ENCODE measurements around the gene MTM1.

The MTM1 gene

GRCh38 chrX:150548251-150548650 lies 20.2 kb upstream of the MTM1 start:
- in situ Hi-C loops (cut with HindIII; ENCODE audit: low sequenced_read_pairs): no loop called here

- in situ Hi-C loops (cut with HindIII; ENCODE audit: low sequenced_read_pairs): no loop called here
These were observed 19.7 kb upstream of the MTM1 start for GRCh38 chrX:150548684-150549083.

- in situ Hi-C loops (cut with HindIII; ENCODE audit: low sequenced_read_pairs): no loop called here
These were observed 16.5 kb upstream of the MTM1 start for GRCh38 chrX:150551963-150552362.

- in situ Hi-C loops (cut with HindIII; ENCODE audit: low sequenced_read_pairs): no loop called here
These were observed 10.0 kb upstream of the MTM1 start for GRCh38 chrX:150558424-150558823.

GRCh38 chrX:150564838-150565237 lies 3.6 kb upstream of the MTM1 start:
- in situ Hi-C loops (cut with HindIII; ENCODE audit: low sequenced_read_pairs): no loop called here

- in situ Hi-C loops (cut with HindIII; ENCODE audit: low sequenced_read_pairs): no loop called here
These were observed 2.9 kb upstream of the MTM1 start for GRCh38 chrX:150565551-150565950.

GRCh38 chrX:150566734-150567182 lies 1.7 kb upstream of the MTM1 start:
- in situ Hi-C loops (cut with HindIII; ENCODE audit: low sequenced_read_pairs): no loop called here

- in situ Hi-C loops (cut with HindIII; ENCODE audit: low sequenced_read_pairs): no loop called here
These were observed 639 bp upstream of the MTM1 start for GRCh38 chrX:150567645-150568319.

- in situ Hi-C loops (cut with HindIII; ENCODE audit: low sequenced_read_pairs): no loop called here
These were observed 695 bp downstream of the MTM1 start for GRCh38 chrX:150569155-150569477.

- in situ Hi-C loops (cut with HindIII; ENCODE audit: low sequenced_read_pairs): no loop called here
These were observed 2.1 kb downstream of the MTM1 start for GRCh38 chrX:150570512-150570911.

GRCh38 chrX:150572206-150572605 lies 3.8 kb downstream of the MTM1 start:
- in situ Hi-C loops (cut with HindIII; ENCODE audit: low sequenced_read_pairs): no loop called here

GRCh38 chrX:150573106-150573505 lies 4.7 kb downstream of the MTM1 start:
- in situ Hi-C loops (cut with HindIII; ENCODE audit: low sequenced_read_pairs): no loop called here

GRCh38 chrX:150573702-150574101 lies 5.3 kb downstream of the MTM1 start:
- in situ Hi-C loops (cut with HindIII; ENCODE audit: low sequenced_read_pairs): no loop called here

GRCh38 chrX:150574559-150575418 lies 6.4 kb downstream of the MTM1 start:
- in situ Hi-C loops (cut with HindIII; ENCODE audit: low sequenced_read_pairs): no loop called here

- in situ Hi-C loops (cut with HindIII; ENCODE audit: low sequenced_read_pairs): no loop called here
These were observed 7.0 kb downstream of the MTM1 start for GRCh38 chrX:150575419-150575814.

GRCh38 chrX:150577174-150577573 lies 8.8 kb downstream of the MTM1 start:
- in situ Hi-C loops (cut with HindIII; ENCODE audit: low sequenced_read_pairs): no loop called here

- in situ Hi-C loops (cut with HindIII; ENCODE audit: low sequenced_read_pairs): no loop called here
These were observed 12.8 kb downstream of the MTM1 start for GRCh38 chrX:150581093-150581775.

GRCh38 chrX:150582338-150582948 lies 14.0 kb downstream of the MTM1 start:
- in situ Hi-C loops (cut with HindIII; ENCODE audit: low sequenced_read_pairs): no loop called here

- in situ Hi-C loops (cut with HindIII; ENCODE audit: low sequenced_read_pairs): no loop called here
These were observed 19.4 kb downstream of the MTM1 start for GRCh38 chrX:150587585-150588503.

- in situ Hi-C loops (cut with HindIII; ENCODE audit: low sequenced_read_pairs): no loop called here
These were observed 26.2 kb downstream of the MTM1 start for GRCh38 chrX:150594584-150594983.
